Esophagus squamous epithelium (tissue), 5 donors: ENCODE measurements around the gene TEX29. TPM values are rescaled to one million over a fixed set of nuclear protein-coding genes. Genes with fewer than 3 reads are reported as not detected.

Experiments
- DNase-seq: peaks from one replicate; lab custom pipeline; 2025; lab: John Stamatoyannopoulos, UW
- H3K27ac ChIP-seq, 4 donors: fragments of 200-600 bp; sonication (generic); one replicate each; pipeline ENCODE4 v1.5.1; 2016 to 2019; ENCODE audit warnings: mild to moderate bottlenecking in 1 of 4
- H3K27me3 ChIP-seq, 4 donors: fragments of 200-600 bp; sonication (generic); 1 replicate in 3 of 4; 2 replicates in 1 of 4; pipeline versions ENCODE4 v1.5.1 to v1.6.0; 2017 to 2021; ENCODE audit warnings: antibody characterized with exemption in 1 of 4
- H3K36me3 ChIP-seq, 3 donors: fragments of 200-600 bp; sonication (generic); one replicate each; pipeline ENCODE4 v1.5.1; 2016 to 2019
- H3K4me1 ChIP-seq, 3 donors: fragments of 200-600 bp; sonication (generic); one replicate each; pipeline ENCODE4 v1.5.1; 2017 to 2019
- H3K4me3 ChIP-seq, 4 donors: fragments of 200-600 bp; sonication (generic); 1 replicate in 3 of 4; 2 replicates in 1 of 4; pipeline ENCODE4 v1.5.1; 2016 to 2019; ENCODE audit warnings: mild to moderate bottlenecking in 2 of 4, moderate library complexity in 1 of 4
- H3K9me3 ChIP-seq, 3 donors: fragments of 200-600 bp; sonication (generic); one replicate each; pipeline ENCODE4 v1.5.1; 2016 to 2019
- CTCF ChIP-seq, 6 experiments: fragments of 450-650 bp in 4 of 6; fragments of 200-600 bp in 2 of 6; sonication (generic) in 2 of 6; IDR thresholded peaks; one replicate each; pipeline ENCODE4 v1.5.1; 2016 to 2019; ENCODE audit warnings: antibody characterized with exemption in 6 of 6, mild to moderate bottlenecking in 4 of 6, moderate library complexity in 4 of 6
- POLR2A ChIP-seq, 4 donors: fragments of 450-650 bp; IDR thresholded peaks; one replicate each; pipeline ENCODE4 v1.6.1; 2017; ENCODE audit warnings: antibody characterized with exemption in 4 of 4, mild to moderate bottlenecking in 4 of 4, moderate library complexity in 3 of 4
- whole genome bisulfite sequencing, 2 donors: methylation state at CpG; one replicate each; pipeline ENCODE4 v1.1.5; 2018; 5-methylcytosine and 5-hydroxymethylcytosine counted together
- intact Hi-C: fragments of 100-400 bp; cut with DNase I; formaldehyde crosslinking; loops from one replicate; pipeline ENCODE4 v1.15.0; 2022
- total RNA-seq, 4 donors: library from RNA; depleted of rRNA; stranded (reverse); fragments of >200 nt; gene quantifications; one replicate each; pipeline ENCODE4 v1.1.0, GENCODE V29; 2016
- donor health status: DM: yes; HTN: yes; CAD: no.

The TEX29 gene
- total RNA-seq, 4 donors from 2014 or later, result not detected

- H3K27ac ChIP-seq, result no peak overlapping the region
- no peak for DNase-seq
- intact Hi-C loops, result no loop called here
- H3K27me3 ChIP-seq, result peaks cover 0 to 8% (median 0%) of the 10 kb centered on the region in 4 donors
- no peaks in the 10 kb centered on the region for H3K36me3 ChIP-seq
- WGBS, 2 donors, result 48 to 66% methylated on average over 7 of the region's 7 CpGs
- TF ChIP-seq POLR2A (IDR thresholded peaks at IDR 0.05) (no peak), CTCF (IDR thresholded peaks at IDR 0.05) (no peak)
- H3K4me3 ChIP-seq, result no peak overlapping the region
- H3K9me3 ChIP-seq, result no peaks in the 10 kb centered on the region
- no peaks in the 10 kb centered on the region for H3K4me1 ChIP-seq
Observed at GRCh38 chr13:111354789-111355188, 34.3 kb downstream of the TEX29 start.

GRCh38 chr13:111356795-111357194, 36.4 kb downstream of the TEX29 start:
- no peak overlapping the region for H3K27ac ChIP-seq
- intact Hi-C loops, result no loop called here
- WGBS, 2 donors, result 72% methylated on average over 4 of the region's 4 CpGs

GRCh38 chr13:111359237-111359915, 38.9 kb downstream of the TEX29 start:
- intact Hi-C loops, result no loop called here
- TF ChIP-seq POLR2A (IDR thresholded peaks at IDR 0.05) (no peak), CTCF (IDR thresholded peaks at IDR 0.05) (no peak)
- no peak overlapping the region for H3K4me3 ChIP-seq
- H3K9me3 ChIP-seq, result no peaks in the 10 kb centered on the region
- H3K27ac ChIP-seq, result no peak overlapping the region
- DNase-seq, result no peak
- H3K4me1 ChIP-seq, result no peaks in the 10 kb centered on the region
- H3K27me3 ChIP-seq, result peaks cover 0 to 40% (median 0%) of the 10 kb centered on the region in 4 donors
- H3K36me3 ChIP-seq, result no peaks in the 10 kb centered on the region
- 48 to 73% methylated on average over 2 to 10 of the region's 11 CpGs for WGBS, 2 donors

More at GRCh38 chr13:111356795-111357194, 36.4 kb downstream of the TEX29 start:
- DNase-seq, result no peak
- Histone ChIP-seq H3K36me3 (no peaks in the 10 kb centered on the region), H3K9me3 (no peaks in the 10 kb centered on the region), H3K27me3 (peaks cover 0 to 25% (median 0%) of the 10 kb centered on the region in 4 donors), H3K4me3 (no peak overlapping the region), H3K4me1 (no peaks in the 10 kb centered on the region)
- no peak for TF ChIP-seq CTCF (IDR thresholded peaks at IDR 0.05)
- no peak for TF ChIP-seq POLR2A (IDR thresholded peaks at IDR 0.05)

GRCh38 chr13:111359930-111360329, 39.5 kb downstream of the TEX29 start:
- H3K27ac ChIP-seq, result no peak overlapping the region
- WGBS, 2 donors, result 58 to 72% methylated on average over 2 to 4 of the region's 7 CpGs
- TF ChIP-seq CTCF (IDR thresholded peaks at IDR 0.05), result no peak
- no peak for TF ChIP-seq POLR2A (IDR thresholded peaks at IDR 0.05)
- no peak overlapping the region for H3K4me3 ChIP-seq
- H3K4me1 ChIP-seq, result no peaks in the 10 kb centered on the region
- no peak for DNase-seq
- no peaks in the 10 kb centered on the region for H3K9me3 ChIP-seq
- no peaks in the 10 kb centered on the region for H3K36me3 ChIP-seq
- intact Hi-C loops, result no loop called here
- H3K27me3 ChIP-seq, result peaks cover 0 to 40% (median 0%) of the 10 kb centered on the region in 4 donors

GRCh38 chr13:111360452-111360851, 40.0 kb downstream of the TEX29 start:
- H3K4me1 ChIP-seq, result no peaks in the 10 kb centered on the region
- intact Hi-C loops, result no loop called here
- H3K27ac ChIP-seq, result no peak overlapping the region
- H3K27me3 ChIP-seq, result peaks cover 0 to 44% (median 0%) of the 10 kb centered on the region in 4 donors
- no peaks in the 10 kb centered on the region for H3K9me3 ChIP-seq
- TF ChIP-seq POLR2A (IDR thresholded peaks at IDR 0.05) (no peak), CTCF (IDR thresholded peaks at IDR 0.05) (no peak)
- no peak overlapping the region for H3K4me3 ChIP-seq
- no peaks in the 10 kb centered on the region for H3K36me3 ChIP-seq
- WGBS, 2 donors, result 63 to 69% methylated on average over 9 of the region's 9 CpGs
- no peak for DNase-seq
